Uterus (tissue), 2 donors: Measurements from ENCODE around the gene INPP4A.

Source experiments
- POLR2A ChIP-seq, 2 donors: fragments of 450-650 bp; IDR thresholded peaks; one replicate each; pipeline ENCODE4 v1.6.1; 2016; ENCODE audit warnings: antibody characterized with exemption in 2 of 2, mild to moderate bottlenecking in 1 of 2, moderate library complexity in 1 of 2
- TF ChIP-seq, protein P1 (sequence below), 4 experiments: fragments of 200-600 bp in 2 of 4; fragments of 450-650 bp in 2 of 4; sonication (generic) in 2 of 4; IDR thresholded peaks; one replicate each; pipeline ENCODE4 v1.5.1; 2016 to 2019; ENCODE audit warnings: antibody characterized with exemption in 4 of 4, mild to moderate bottlenecking in 2 of 4, moderate library complexity in 1 of 4

DNA sequence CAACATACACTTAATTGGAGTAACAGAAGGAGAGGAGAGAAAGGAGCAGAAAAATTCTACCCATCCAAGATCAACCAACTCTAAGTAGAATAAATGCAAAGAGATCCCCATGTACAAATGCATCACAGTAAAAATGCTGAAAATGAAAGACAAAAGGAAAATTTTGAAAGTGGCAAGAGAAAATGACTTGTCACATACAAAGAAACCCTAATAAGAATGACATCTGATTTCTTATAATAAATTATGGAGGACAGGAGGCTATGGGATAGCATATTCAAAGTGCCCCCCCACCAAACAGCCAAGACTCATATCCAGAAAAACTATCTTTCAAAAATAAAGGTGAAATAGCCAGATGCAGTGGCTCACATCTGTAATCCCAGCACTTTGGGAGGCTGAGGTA lies 22.2 kb upstream of the INPP4A start:
- TF ChIP-seq, protein P1, sequence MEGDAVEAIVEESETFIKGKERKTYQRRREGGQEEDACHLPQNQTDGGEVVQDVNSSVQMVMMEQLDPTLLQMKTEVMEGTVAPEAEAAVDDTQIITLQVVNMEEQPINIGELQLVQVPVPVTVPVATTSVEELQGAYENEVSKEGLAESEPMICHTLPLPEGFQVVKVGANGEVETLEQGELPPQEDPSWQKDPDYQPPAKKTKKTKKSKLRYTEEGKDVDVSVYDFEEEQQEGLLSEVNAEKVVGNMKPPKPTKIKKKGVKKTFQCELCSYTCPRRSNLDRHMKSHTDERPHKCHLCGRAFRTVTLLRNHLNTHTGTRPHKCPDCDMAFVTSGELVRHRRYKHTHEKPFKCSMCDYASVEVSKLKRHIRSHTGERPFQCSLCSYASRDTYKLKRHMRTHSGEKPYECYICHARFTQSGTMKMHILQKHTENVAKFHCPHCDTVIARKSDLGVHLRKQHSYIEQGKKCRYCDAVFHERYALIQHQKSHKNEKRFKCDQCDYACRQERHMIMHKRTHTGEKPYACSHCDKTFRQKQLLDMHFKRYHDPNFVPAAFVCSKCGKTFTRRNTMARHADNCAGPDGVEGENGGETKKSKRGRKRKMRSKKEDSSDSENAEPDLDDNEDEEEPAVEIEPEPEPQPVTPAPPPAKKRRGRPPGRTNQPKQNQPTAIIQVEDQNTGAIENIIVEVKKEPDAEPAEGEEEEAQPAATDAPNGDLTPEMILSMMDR (IDR thresholded peaks at IDR 0.05), result no peak
- no peak for TF ChIP-seq POLR2A (IDR thresholded peaks at IDR 0.05)
